ENCODE data around the gene HOXC11. TPM values are rescaled to one million over a fixed set of nuclear protein-coding genes. Genes with fewer than 3 reads are reported as not detected.

Gene HOXC11
- total and polyA plus RNA-seq, 2 experiments from 2014 or later, result not detected

DNA sequence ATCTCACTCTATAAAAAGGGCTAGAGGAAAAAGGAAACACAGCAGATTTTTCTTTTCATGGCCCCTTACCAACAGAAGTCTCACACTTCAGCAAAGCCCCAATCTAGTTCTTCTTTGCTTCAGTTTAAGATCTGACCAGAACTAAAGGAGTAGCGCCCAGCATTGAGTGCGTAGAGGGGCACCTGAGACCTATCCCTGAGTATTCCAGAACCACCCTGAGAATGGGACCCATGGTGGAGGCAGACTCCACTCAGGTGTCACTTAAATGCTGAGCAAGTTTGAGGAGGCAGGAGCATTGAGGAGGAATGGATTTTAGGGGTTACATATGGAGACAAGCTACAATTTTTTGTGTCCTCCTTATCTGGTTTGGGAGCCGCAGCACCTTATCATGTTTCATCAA lies 1.8 kb upstream of the HOXC11 start:
- H3K4me2 ChIP-seq, result no peak overlapping the region
- H3K27ac Mint-ChIP-seq, result no peak overlapping the region
- H3K79me2 ChIP-seq (replicated peaks; ENCODE audit: insufficient read depth), result no peaks in the 10 kb centered on the region
- peaks cover 51% of the 10 kb centered on the region for H4K20me1 ChIP-seq (replicated peaks; ENCODE audit: insufficient read depth)
- peaks cover 21% of the 10 kb centered on the region for H3K4me1 Mint-ChIP-seq
- no peaks in the 10 kb centered on the region; the same call in 1 of the 2 replicates for H3K36me3 ChIP-seq (ENCODE audit: insufficient read depth)
- no peak overlapping the region for H3K4me3 ChIP-seq
- H3K27me3 Mint-ChIP-seq (ENCODE audit: insufficient read depth, low read depth, poor library complexity), result peaks cover 99% of the 10 kb centered on the region
- ATAC-seq (no peak), DNase-seq (ENCODE audit: low spot score) (no peak)
- H3K36me3 Mint-ChIP-seq (ENCODE audit: low read depth), result no peaks in the 10 kb centered on the region
- no peak overlapping the region for H2AFZ ChIP-seq
- peaks cover 100% of the 10 kb centered on the region for H3K27me3 ChIP-seq (ENCODE audit: insufficient read depth)
- no peak overlapping the region for H3K27ac ChIP-seq (ENCODE audit: low read depth)
- TF ChIP-seq EZH2 (IDR thresholded peaks at IDR 0.05; ENCODE audit: low read depth, unreplicated experiment), result peak; percentile 79
- TF ChIP-seq, protein P1, sequence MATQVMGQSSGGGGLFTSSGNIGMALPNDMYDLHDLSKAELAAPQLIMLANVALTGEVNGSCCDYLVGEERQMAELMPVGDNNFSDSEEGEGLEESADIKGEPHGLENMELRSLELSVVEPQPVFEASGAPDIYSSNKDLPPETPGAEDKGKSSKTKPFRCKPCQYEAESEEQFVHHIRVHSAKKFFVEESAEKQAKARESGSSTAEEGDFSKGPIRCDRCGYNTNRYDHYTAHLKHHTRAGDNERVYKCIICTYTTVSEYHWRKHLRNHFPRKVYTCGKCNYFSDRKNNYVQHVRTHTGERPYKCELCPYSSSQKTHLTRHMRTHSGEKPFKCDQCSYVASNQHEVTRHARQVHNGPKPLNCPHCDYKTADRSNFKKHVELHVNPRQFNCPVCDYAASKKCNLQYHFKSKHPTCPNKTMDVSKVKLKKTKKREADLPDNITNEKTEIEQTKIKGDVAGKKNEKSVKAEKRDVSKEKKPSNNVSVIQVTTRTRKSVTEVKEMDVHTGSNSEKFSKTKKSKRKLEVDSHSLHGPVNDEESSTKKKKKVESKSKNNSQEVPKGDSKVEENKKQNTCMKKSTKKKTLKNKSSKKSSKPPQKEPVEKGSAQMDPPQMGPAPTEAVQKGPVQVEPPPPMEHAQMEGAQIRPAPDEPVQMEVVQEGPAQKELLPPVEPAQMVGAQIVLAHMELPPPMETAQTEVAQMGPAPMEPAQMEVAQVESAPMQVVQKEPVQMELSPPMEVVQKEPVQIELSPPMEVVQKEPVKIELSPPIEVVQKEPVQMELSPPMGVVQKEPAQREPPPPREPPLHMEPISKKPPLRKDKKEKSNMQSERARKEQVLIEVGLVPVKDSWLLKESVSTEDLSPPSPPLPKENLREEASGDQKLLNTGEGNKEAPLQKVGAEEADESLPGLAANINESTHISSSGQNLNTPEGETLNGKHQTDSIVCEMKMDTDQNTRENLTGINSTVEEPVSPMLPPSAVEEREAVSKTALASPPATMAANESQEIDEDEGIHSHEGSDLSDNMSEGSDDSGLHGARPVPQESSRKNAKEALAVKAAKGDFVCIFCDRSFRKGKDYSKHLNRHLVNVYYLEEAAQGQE (IDR thresholded peaks at IDR 0.05; ENCODE audit: unreplicated experiment), result no peak
- H3K9me2 ChIP-seq (ENCODE audit: insufficient read depth), result no peaks in the 10 kb centered on the region
- peaks cover 13% of the 10 kb centered on the region; the same call in 1 of the 2 replicates for H3K4me1 ChIP-seq (ENCODE audit: insufficient read depth)
- peaks cover 36% of the 10 kb centered on the region for H3F3A ChIP-seq (replicated peaks; ENCODE audit: low read depth)
- H3K4me3 Mint-ChIP-seq, result no peak overlapping the region
- H3K9me3 Mint-ChIP-seq, result no peaks in the 10 kb centered on the region; the same call in 1 of the 3 replicates

DNA sequence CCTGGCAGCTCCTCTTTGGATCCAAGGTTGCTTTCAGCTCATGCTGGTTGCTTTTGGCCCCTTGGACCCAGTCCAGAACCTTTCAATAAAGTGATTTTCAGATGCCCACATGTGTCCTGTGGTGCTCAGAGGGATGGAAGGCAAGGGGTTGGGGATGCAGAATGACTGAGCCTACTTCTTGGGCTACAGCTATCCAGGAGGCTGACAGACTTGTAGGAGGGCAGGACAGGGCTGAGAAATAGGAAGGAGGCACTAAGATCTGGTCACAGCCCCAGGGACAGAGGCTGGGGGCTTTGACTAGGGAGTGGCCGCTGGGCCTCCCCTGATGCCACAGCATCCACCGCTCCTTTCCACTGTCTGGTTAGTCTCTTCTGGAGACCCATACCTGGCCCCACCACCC lies 1.2 kb upstream of the HOXC11 start:
- Mint-ChIP-seq H3K27me3 (ENCODE audit: insufficient read depth, low read depth, poor library complexity) (peaks cover 99% of the 10 kb centered on the region), H3K36me3 (ENCODE audit: low read depth) (no peaks in the 10 kb centered on the region), H3K4me3 (no peak overlapping the region), H3K27ac (no peak overlapping the region), H3K9me3 (no peaks in the 10 kb centered on the region; the same call in 1 of the 3 replicates), H3K4me1 (peaks cover 17% of the 10 kb centered on the region)
- H3K27me3 ChIP-seq (ENCODE audit: insufficient read depth), result peaks cover 100% of the 10 kb centered on the region
- peaks cover 50% of the 10 kb centered on the region for H4K20me1 ChIP-seq (replicated peaks; ENCODE audit: insufficient read depth)
- peaks cover 31% of the 10 kb centered on the region for H3F3A ChIP-seq (replicated peaks; ENCODE audit: low read depth)
- ATAC-seq, result no peak
- no peak overlapping the region for H3K4me2 ChIP-seq
- H3K9me2 ChIP-seq (ENCODE audit: insufficient read depth), result no peaks in the 10 kb centered on the region
- H3K36me3 ChIP-seq (ENCODE audit: insufficient read depth), result no peaks in the 10 kb centered on the region; the same call in 1 of the 2 replicates
- no peaks in the 10 kb centered on the region for H3K79me2 ChIP-seq (replicated peaks; ENCODE audit: insufficient read depth)
- H3K4me3 ChIP-seq, result no peak overlapping the region
- H3K27ac ChIP-seq (ENCODE audit: low read depth), result no peak overlapping the region
- H3K4me1 ChIP-seq (ENCODE audit: insufficient read depth), result peaks cover 13% of the 10 kb centered on the region
- DNase-seq (ENCODE audit: low spot score), result no peak
- no peak overlapping the region for H2AFZ ChIP-seq
- TF ChIP-seq STAT1 (IDR thresholded peaks at IDR 0.05; ENCODE audit: unreplicated experiment), result no peak
- TF ChIP-seq ZNF331 (CRISPR knock-in tag; IDR thresholded peaks at IDR 0.05; ENCODE audit: low read depth), result no peak
- TF ChIP-seq, protein P1 (IDR thresholded peaks at IDR 0.05; ENCODE audit: unreplicated experiment), result no peak
- TF ChIP-seq ZNF114 (CRISPR knock-in tag; IDR thresholded peaks at IDR 0.05), result no peak
- TF ChIP-seq EZH2 (IDR thresholded peaks at IDR 0.05; ENCODE audit: low read depth, unreplicated experiment), result no peak
- TF ChIP-seq, protein P2, sequence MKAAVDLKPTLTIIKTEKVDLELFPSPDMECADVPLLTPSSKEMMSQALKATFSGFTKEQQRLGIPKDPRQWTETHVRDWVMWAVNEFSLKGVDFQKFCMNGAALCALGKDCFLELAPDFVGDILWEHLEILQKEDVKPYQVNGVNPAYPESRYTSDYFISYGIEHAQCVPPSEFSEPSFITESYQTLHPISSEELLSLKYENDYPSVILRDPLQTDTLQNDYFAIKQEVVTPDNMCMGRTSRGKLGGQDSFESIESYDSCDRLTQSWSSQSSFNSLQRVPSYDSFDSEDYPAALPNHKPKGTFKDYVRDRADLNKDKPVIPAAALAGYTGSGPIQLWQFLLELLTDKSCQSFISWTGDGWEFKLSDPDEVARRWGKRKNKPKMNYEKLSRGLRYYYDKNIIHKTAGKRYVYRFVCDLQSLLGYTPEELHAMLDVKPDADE (IDR thresholded peaks at IDR 0.05), result no peak
- TF ChIP-seq POLR2AphosphoS5 (IDR thresholded peaks at IDR 0.05; ENCODE audit: low read depth), result no peak
- TF ChIP-seq EZH2phosphoT487 (IDR thresholded peaks at IDR 0.05; ENCODE audit: unreplicated experiment), result no peak

All from GM23338 (cell line).